ENCODE data around the gene MAPRE3. TPM values are rescaled to one million over a fixed set of nuclear protein-coding genes. Genes with fewer than 3 reads are reported as not detected.

Gene MAPRE3
- total RNA-seq, 1 donor from 2014 or later: 23.0 TPM

DNA sequence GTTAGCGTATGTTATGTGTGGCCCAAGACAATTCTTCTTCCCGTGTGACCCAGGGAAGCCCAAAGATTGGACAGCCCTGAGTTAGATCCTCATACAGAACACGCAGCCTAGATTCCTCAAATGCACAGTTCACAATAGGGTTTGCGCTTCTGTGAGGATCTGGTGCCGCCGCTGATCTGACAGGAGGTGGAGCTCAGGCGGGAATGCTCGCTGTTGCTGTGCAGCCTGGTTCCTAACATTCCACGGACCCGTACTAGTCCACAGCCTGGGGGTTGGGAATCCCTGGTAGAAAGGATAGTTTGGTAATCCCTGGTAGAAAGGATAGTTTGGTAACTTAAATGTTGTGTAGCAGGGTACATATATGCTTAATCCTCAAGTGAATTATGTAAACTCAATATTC, 27.0 kb downstream of the MAPRE3 start:
- no peaks in the 10 kb centered on the region for H3K4me1 ChIP-seq
- no peak for DNase-seq
- TF ChIP-seq CTCF (IDR thresholded peaks at IDR 0.05): no peak
- H3K4me3 ChIP-seq: no peak overlapping the region
- no peaks in the 10 kb centered on the region for H3K9me3 ChIP-seq
- H3K27me3 ChIP-seq: no peaks in the 10 kb centered on the region
- no peak overlapping the region for H3K27ac ChIP-seq
- no peaks in the 10 kb centered on the region for H3K36me3 ChIP-seq
- ATAC-seq: no peak
- intact Hi-C loops (cut with DNase I): no loop called here

GRCh38 chr2:26998323-26998722, 27.9 kb downstream of the MAPRE3 start:
- Histone ChIP-seq H3K27ac (no peak overlapping the region), H3K9me3 (no peaks in the 10 kb centered on the region), H3K4me1 (no peaks in the 10 kb centered on the region), H3K27me3 (no peaks in the 10 kb centered on the region), H3K36me3 (no peaks in the 10 kb centered on the region), H3K4me3 (no peak overlapping the region)
- ATAC-seq (no peak), DNase-seq (no peak)
- intact Hi-C loops (cut with DNase I): no loop called here
- TF ChIP-seq CTCF (IDR thresholded peaks at IDR 0.05): no peak

DNA sequence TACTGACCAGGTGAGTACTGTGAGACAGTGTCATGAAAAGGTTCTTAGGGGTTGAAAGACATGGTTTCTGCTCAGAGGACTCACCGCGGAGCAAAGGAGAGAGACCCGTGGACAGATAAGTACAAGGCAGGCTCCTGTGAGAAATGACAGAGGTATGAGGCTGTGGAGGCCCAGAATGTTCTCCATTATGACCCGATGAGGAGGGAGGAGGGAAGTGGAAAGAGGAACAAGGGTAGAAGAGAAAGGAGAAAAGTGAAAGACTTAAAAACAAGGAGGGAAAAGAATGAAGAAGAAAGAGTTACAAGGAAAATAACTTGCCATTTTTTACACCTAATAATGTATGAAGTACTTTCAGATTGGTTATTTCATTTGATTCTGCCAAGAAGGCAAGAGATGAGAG, 29.8 kb downstream of the MAPRE3 start:
- intact Hi-C loops (cut with DNase I): no loop called here
- Histone ChIP-seq H3K4me1 (peaks cover 3% of the 10 kb centered on the region), H3K27ac (no peak overlapping the region), H3K27me3 (no peaks in the 10 kb centered on the region), H3K9me3 (no peaks in the 10 kb centered on the region), H3K4me3 (no peak overlapping the region), H3K36me3 (no peaks in the 10 kb centered on the region)
- peak; percentile 48 for ATAC-seq
- no peak for DNase-seq
- TF ChIP-seq CTCF (IDR thresholded peaks at IDR 0.05): no peak

DNA sequence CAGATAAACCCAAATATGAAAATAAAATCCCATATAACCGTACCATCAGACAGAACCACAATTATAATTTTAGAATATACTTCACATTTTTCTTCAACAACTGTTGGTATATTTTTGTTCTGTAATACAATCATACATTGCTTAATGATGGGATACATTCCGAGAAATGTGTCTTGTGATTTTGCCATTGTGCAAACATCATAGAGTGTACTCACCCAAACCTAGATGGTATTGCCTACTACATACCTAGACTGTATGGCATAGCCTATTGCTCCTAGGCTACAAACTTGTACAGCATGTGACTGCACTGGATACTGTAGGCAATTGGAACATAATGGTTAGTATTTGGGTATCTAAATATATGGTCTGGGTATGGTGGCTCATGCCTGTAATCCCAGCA, 30.6 kb downstream of the MAPRE3 start:
- no peak for TF ChIP-seq CTCF (IDR thresholded peaks at IDR 0.05)
- Histone ChIP-seq H3K36me3 (no peaks in the 10 kb centered on the region), H3K4me1 (peaks cover 3% of the 10 kb centered on the region), H3K4me3 (no peak overlapping the region), H3K9me3 (no peaks in the 10 kb centered on the region), H3K27me3 (no peaks in the 10 kb centered on the region), H3K27ac (no peak overlapping the region)
- intact Hi-C loops (cut with DNase I): no loop called here
- no peak for DNase-seq
- ATAC-seq: no peak

DNA sequence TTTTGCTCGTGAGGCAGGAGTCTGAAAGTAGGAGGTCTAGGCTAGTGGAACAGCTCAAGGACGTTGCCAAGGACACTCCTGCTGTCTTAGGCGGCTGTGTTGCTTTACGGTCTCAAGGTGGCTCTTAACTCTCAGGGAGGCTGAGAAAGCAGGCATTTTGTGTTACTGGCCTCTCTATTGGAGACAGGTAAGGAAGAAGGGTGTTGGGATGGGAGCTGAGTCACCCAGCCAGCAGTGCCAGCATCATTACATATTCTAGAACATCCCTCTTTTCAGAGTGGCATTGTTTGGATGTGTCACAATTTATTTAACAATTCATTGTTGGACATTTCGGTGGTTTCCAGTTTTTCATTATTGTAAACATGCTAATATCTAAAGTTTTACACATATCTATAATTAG, 31.5 kb downstream of the MAPRE3 start:
- H3K27ac ChIP-seq: no peak overlapping the region
- intact Hi-C loops (cut with DNase I): no loop called here
- ATAC-seq (no peak), DNase-seq (no peak)
- no peaks in the 10 kb centered on the region for H3K27me3 ChIP-seq
- no peak overlapping the region for H3K4me3 ChIP-seq
- no peak for TF ChIP-seq CTCF (IDR thresholded peaks at IDR 0.05)
- H3K36me3 ChIP-seq: no peaks in the 10 kb centered on the region
- peaks cover 3% of the 10 kb centered on the region for H3K4me1 ChIP-seq
- no peaks in the 10 kb centered on the region for H3K9me3 ChIP-seq

DNA sequence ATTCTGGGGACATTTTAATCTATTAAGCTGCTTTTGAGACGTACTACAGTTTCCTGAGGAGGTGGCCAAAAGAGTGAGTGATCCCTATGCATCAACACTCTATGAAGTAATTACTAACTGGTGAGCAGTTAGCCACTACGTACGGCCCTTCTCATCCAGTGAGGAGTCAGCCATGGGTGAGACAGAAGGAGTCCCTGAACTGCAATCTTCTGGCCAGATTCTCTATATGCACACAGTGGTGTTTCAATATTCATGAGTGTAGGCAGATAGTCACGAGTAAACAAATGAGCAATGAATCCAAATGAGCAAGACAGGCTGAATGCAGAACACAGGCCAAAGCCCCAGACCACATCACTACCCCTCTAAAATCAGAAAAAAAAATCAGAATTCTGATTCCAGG, 32.6 kb downstream of the MAPRE3 start:
- ATAC-seq: no peak
- TF ChIP-seq CTCF (IDR thresholded peaks at IDR 0.05): no peak
- intact Hi-C loops (cut with DNase I): no loop called here

More for the DNA sequence above, 32.6 kb downstream of the MAPRE3 start:
- Histone ChIP-seq H3K4me1 (peaks cover 3% of the 10 kb centered on the region), H3K4me3 (no peak overlapping the region), H3K36me3 (no peaks in the 10 kb centered on the region), H3K9me3 (no peaks in the 10 kb centered on the region), H3K27me3 (no peaks in the 10 kb centered on the region), H3K27ac (no peak overlapping the region)
- no peak for DNase-seq
